Amniotic stem cell (primary cell): ENCODE data around the gene SYNJ2.

Experiments used
- DNase-seq: peaks from one replicate; lab custom pipeline; 2025; lab: John Stamatoyannopoulos, UW

The SYNJ2 gene

GRCh38 chr6:158011478-158011920 lies 29.8 kb downstream of the SYNJ2 start:
- DNase-seq = no peak

- no peak for DNase-seq
Observed at GRCh38 chr6:158011980-158012566, 30.4 kb downstream of the SYNJ2 start.

GRCh38 chr6:158013904-158014504 lies 32.3 kb downstream of the SYNJ2 start:
- DNase-seq = no peak

GRCh38 chr6:158014505-158015187 lies 33.0 kb downstream of the SYNJ2 start:
- DNase-seq = no peak

- DNase-seq = no peak
Observed at GRCh38 chr6:158015188-158015506, 33.5 kb downstream of the SYNJ2 start.

GRCh38 chr6:158016571-158017383 lies 35.1 kb downstream of the SYNJ2 start:
- DNase-seq = no peak

- DNase-seq = no peak
Observed at GRCh38 chr6:158017621-158018040, 36.0 kb downstream of the SYNJ2 start.

- DNase-seq = no peak
Observed at GRCh38 chr6:158018041-158018771, 36.5 kb downstream of the SYNJ2 start.

GRCh38 chr6:158018851-158019361 lies 37.2 kb downstream of the SYNJ2 start:
- DNase-seq = peak; percentile 55

- DNase-seq = no peak
Observed at GRCh38 chr6:158019416-158019815, 37.8 kb downstream of the SYNJ2 start.

GRCh38 chr6:158020272-158020711 lies 38.6 kb downstream of the SYNJ2 start:
- DNase-seq = no peak

GRCh38 chr6:158020811-158021210 lies 39.1 kb downstream of the SYNJ2 start:
- no peak for DNase-seq

- no peak for DNase-seq
Observed at GRCh38 chr6:158021376-158021775, 39.7 kb downstream of the SYNJ2 start.

GRCh38 chr6:158021814-158022748 lies 40.4 kb downstream of the SYNJ2 start:
- DNase-seq = no peak

GRCh38 chr6:158022749-158023596 lies 41.3 kb downstream of the SYNJ2 start:
- DNase-seq = no peak

- no peak for DNase-seq
Observed at GRCh38 chr6:158023597-158023939, 41.9 kb downstream of the SYNJ2 start.

- DNase-seq = no peak
Observed at GRCh38 chr6:158024566-158025297, 43.1 kb downstream of the SYNJ2 start.

- peak; percentile 89 for DNase-seq
Observed at GRCh38 chr6:158026054-158026900, 44.6 kb downstream of the SYNJ2 start.
